ENCODE results near the gene CASP2. TPM values are rescaled to one million over a fixed set of nuclear protein-coding genes. Genes with fewer than 3 reads are reported as not detected.

CASP2 gene
- total and polyA plus RNA-seq, 2 of the 13 experiments (the other 11 are each of a cell fraction or from before 2014, with no cell fraction given) = 10.2 to 13.7 TPM

DNA sequence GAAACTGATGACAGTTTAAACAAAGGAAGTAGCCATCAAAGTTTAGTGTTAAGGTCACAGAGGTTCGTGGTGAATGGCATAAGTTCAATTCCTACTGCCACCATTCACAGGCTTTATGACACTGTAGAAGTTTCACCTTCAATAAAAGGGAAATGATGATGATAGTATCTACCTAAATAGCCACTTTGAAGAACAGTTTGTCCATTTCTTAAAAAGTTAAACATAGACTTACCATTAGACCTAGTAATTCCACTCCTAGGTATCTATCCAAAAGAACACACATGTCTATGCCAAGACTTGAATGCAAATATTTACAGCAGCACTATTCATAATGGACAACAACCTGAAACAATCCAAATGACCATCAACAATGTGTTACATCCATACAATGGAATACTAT, 43.8 kb upstream of the CASP2 start (continued):
- TF ChIP-seq MTA3 (CRISPR knock-in tag; IDR thresholded peaks at IDR 0.05) (no peak), CEBPG (CRISPR knock-in tag; IDR thresholded peaks at IDR 0.05) (no peak), CBX5 (CRISPR knock-in tag; IDR thresholded peaks at IDR 0.05; ENCODE audit: borderline replicate concordance) (no peak), POLR2G (IDR thresholded peaks at IDR 0.05; ENCODE audit: low read depth, low read length) (no peak), ZNF703 (CRISPR knock-in tag; IDR thresholded peaks at IDR 0.05; ENCODE audit: borderline replicate concordance) (no peak), BORCS8-MEF2B (CRISPR knock-in tag; IDR thresholded peaks at IDR 0.05) (no peak)

DNA sequence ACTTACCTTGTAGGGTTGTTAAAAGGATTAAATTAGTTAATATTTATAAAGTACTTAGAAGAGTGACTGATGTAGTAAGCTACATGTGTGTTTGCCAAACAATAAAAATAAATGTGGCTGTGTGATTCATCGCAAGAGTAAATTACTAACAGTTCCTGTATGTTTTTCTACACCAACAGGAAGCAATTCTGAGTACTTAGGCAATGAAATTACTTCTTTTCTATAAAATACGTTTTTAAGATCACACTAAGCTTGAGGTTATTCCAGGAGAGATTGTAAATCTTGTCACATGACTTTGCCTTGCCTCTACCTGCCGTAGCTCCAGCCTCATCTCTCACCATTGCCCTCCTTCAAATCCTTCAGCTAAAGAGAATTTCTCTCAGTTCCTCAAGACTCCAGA, 43.0 kb upstream of the CASP2 start:
- WGBS (ENCODE audit: low lambda C conversion rate) = under 1% methylated on average over 3 of the region's 3 CpGs
- Histone ChIP-seq H3K9ac (ENCODE audit: insufficient read depth, low read depth, low read length) (no peak overlapping the region), H3K27ac (ENCODE audit: extremely low read length, insufficient read depth, low read length) (no peak overlapping the region), H4K20me1 (ENCODE audit: insufficient read depth, low read length) (no peaks in the 10 kb centered on the region), H3K27me3 (ENCODE audit: control insufficient read depth in 1 of 2, insufficient read depth in 2 of 2, low read length in 2 of 2) (no peaks in the 10 kb centered on the region), H3K4me1 (ENCODE audit: insufficient read depth, low read length) (peaks cover 39% of the 10 kb centered on the region), H2AFZ (ENCODE audit: low read length) (no peak overlapping the region), H3K79me2 (ENCODE audit: insufficient read depth, low read length) (no peaks in the 10 kb centered on the region), H3K36me3 (replicated peaks in 1 of 2; ENCODE audit: control insufficient read depth in 1 of 2, insufficient read depth in 2 of 2, low read length in 2 of 2) (no peaks in the 10 kb centered on the region), H3K9me3 (ENCODE audit: low read length) (no peaks in the 10 kb centered on the region), H3K4me2 (ENCODE audit: low read depth, low read length) (no peak overlapping the region), H3K4me3 (replicated peaks in 1 of 3; ENCODE audit: insufficient read depth in 1 of 3, low read depth in 2 of 3, low read length in 3 of 3) (no peak overlapping the region)
- in situ Hi-C loops (cut with HindIII; ENCODE audit: extremely low pct_ligation_motif_present, low pct_unique_long_range_greater_than_20kb) = no loop called here
- ATAC-seq = no peak
- TF ChIP-seq NKX3-1 (CRISPR knock-in tag; IDR thresholded peaks at IDR 0.05) = no peak
- no peak for TF ChIP-seq ZNF564 (CRISPR knock-in tag; IDR thresholded peaks at IDR 0.05)
- no peak for TF ChIP-seq KAT8 (CRISPR knock-in tag; IDR thresholded peaks at IDR 0.05)
- TF ChIP-seq CENPT (CRISPR knock-in tag; IDR thresholded peaks at IDR 0.05; ENCODE audit: low read depth) = no peak
- no peak for TF ChIP-seq ZNF484 (CRISPR knock-in tag; IDR thresholded peaks at IDR 0.05; ENCODE audit: borderline replicate concordance, low read depth)
- TF ChIP-seq ZNF530 (CRISPR knock-in tag; IDR thresholded peaks at IDR 0.05; ENCODE audit: low read depth) = no peak
- TF ChIP-seq, protein P1, sequence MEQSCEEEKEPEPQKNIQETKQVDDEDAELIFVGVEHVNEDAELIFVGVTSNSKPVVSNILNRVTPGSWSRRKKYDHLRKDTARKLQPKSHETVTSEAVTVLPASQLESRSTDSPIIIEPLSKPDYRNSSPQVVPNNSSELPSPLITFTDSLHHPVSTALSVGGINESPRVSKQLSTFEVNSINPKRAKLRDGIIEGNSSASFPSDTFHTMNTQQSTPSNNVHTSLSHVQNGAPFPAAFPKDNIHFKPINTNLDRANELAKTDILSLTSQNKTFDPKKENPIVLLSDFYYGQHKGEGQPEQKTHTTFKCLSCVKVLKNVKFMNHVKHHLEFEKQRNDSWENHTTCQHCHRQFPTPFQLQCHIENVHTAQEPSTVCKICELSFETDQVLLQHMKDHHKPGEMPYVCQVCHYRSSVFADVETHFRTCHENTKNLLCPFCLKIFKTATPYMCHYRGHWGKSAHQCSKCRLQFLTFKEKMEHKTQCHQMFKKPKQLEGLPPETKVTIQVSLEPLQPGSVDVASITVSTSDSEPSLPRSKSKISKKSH (CRISPR knock-in tag; IDR thresholded peaks at IDR 0.05; ENCODE audit: borderline replicate concordance) = no peak
- TF ChIP-seq, protein P2, sequence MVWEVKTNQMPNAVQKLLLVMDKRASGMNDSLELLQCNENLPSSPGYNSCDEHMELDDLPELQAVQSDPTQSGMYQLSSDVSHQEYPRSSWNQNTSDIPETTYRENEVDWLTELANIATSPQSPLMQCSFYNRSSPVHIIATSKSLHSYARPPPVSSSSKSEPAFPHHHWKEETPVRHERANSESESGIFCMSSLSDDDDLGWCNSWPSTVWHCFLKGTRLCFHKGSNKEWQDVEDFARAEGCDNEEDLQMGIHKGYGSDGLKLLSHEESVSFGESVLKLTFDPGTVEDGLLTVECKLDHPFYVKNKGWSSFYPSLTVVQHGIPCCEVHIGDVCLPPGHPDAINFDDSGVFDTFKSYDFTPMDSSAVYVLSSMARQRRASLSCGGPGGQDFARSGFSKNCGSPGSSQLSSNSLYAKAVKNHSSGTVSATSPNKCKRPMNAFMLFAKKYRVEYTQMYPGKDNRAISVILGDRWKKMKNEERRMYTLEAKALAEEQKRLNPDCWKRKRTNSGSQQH (CRISPR knock-in tag; IDR thresholded peaks at IDR 0.05; ENCODE audit: low read depth) = no peak
- TF ChIP-seq IRX3 (CRISPR knock-in tag; IDR thresholded peaks at IDR 0.05; ENCODE audit: borderline replicate concordance, low read depth) = no peak
- TF ChIP-seq XBP1 (CRISPR knock-in tag; IDR thresholded peaks at IDR 0.05) = no peak
- POLR2A ChIA-PET = interaction anchor here (1.2 kb wide), 1 partner anchor 18 kb away, joined by 7 read pairs; the partner anchor contains the start of gene GSTK1
- CTCF ChIA-PET (ENCODE audit: low intra/inter-chr PET ratio, low total read pairs) = no interaction called here
- intact Hi-C loops (cut with micrococcal nuclease; ENCODE audit: unreplicated experiment) = no loop called here
- DNase-seq (ENCODE audit: low spot score) = no peak
- FAIRE-seq = no peak
- BruUV-seq (replicated peaks) = no TSS peak
